ENCODE results near the gene TRAPPC2.

Gene TRAPPC2

DNA sequence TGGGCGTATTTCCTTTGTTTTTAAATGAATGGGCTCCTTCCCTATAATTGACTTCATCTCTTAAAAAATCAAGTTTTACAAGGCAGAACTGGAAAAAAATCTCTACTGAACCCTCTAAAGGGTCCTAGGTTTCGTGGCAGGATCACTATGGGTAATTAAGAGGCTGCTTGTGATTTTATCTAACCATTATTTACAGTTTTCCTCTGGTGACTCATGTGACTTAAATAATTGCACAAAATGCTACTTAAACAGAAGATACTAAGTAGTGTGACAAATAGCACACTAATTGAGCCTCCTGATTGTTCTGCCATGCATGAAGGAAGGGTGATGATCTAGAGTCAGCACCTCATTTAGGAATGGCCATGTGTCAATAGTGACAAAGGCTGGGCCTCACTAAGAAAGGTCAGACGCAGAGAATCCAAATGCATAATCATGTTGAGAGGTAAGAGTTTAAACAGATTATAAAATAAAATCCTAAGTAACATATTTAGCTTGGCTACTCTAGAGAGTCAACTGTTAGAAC is 35.7 kb upstream of the TRAPPC2 start:
- TF ChIP-seq, protein P1, sequence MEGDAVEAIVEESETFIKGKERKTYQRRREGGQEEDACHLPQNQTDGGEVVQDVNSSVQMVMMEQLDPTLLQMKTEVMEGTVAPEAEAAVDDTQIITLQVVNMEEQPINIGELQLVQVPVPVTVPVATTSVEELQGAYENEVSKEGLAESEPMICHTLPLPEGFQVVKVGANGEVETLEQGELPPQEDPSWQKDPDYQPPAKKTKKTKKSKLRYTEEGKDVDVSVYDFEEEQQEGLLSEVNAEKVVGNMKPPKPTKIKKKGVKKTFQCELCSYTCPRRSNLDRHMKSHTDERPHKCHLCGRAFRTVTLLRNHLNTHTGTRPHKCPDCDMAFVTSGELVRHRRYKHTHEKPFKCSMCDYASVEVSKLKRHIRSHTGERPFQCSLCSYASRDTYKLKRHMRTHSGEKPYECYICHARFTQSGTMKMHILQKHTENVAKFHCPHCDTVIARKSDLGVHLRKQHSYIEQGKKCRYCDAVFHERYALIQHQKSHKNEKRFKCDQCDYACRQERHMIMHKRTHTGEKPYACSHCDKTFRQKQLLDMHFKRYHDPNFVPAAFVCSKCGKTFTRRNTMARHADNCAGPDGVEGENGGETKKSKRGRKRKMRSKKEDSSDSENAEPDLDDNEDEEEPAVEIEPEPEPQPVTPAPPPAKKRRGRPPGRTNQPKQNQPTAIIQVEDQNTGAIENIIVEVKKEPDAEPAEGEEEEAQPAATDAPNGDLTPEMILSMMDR (IDR thresholded peaks at IDR 0.05; ENCODE audit: control extremely low read depth, extremely low read depth, low read depth, missing control alignments), result no peak
- CTCF ChIA-PET, result no interaction called here
- POLR2A ChIA-PET, result no interaction called here
- no peak for DNase-seq (ENCODE audit: extremely low spot score)

DNA sequence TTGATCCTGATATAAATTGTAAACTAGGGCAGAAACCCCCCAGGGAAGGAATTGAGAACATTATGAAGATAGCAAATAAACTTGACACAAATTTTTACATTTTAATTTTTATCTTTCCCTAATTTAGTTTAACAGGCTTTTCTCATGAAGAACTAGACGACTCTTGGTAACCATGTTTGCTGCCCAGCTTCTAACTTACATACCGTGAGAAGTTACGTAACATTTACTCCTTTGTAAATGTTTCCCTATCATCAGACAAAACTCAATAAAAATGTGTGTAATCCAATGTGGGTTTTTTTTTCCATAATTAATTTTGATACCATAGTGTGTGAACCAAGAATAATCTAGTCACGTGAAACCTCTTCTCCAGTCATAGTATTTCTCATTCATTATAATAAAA is 34.5 kb upstream of the TRAPPC2 start:
- ChIA-PET POLR2A (no interaction called here), CTCF (no interaction called here)
- TF ChIP-seq, protein P1 (IDR thresholded peaks at IDR 0.05; ENCODE audit: control extremely low read depth, extremely low read depth, low read depth, missing control alignments), result no peak
- no peak for DNase-seq (ENCODE audit: extremely low spot score)

DNA sequence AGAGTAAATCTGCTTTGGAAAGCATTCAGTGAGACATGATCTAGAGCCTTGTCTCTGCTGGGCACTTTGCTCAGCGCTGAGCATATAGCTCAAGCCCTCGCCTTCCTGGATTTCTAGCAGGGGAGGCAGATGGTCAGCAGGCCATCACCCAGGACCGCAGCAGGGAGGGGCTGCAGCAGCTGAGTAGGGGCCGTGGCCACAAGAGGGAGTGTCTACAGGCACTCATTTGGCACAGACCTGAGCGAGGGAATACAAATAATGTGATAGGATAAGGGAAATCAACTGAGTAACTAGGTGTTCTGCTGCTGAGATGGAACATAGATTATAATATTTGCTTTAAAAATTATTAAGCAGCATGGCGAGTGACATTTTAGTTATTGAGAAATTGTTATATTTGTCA is 30.3 kb upstream of the TRAPPC2 start:
- ChIA-PET CTCF (no interaction called here), POLR2A (no interaction called here)
- DNase-seq (ENCODE audit: extremely low spot score), result no peak
- TF ChIP-seq, protein P1 (IDR thresholded peaks at IDR 0.05; ENCODE audit: control extremely low read depth, extremely low read depth, low read depth, missing control alignments), result no peak

DNA sequence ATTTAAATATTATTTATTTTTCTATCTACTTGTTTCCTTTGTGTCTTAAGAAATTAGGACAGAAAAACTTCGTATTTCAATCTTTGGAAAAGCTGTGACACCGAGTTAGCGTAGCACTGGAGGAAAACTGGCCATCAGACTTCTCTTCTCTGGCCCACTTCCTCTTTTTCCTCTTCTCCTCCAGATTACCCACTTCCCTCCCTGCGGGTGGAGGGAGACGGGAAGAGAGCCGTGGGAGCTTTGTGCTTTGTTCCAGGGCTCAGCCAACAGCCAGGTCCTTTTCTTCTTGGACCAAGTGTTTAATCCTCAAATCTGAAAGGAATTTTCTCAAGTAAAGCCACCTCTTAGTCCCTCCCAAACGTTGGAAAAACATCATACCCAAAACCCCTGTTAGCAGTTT is 29.9 kb upstream of the TRAPPC2 start:
- TF ChIP-seq, protein P1 (IDR thresholded peaks at IDR 0.05; ENCODE audit: control extremely low read depth, extremely low read depth, low read depth, missing control alignments), result no peak
- CTCF ChIA-PET, result no interaction called here
- POLR2A ChIA-PET, result no interaction called here
- no peak for DNase-seq (ENCODE audit: extremely low spot score)

DNA sequence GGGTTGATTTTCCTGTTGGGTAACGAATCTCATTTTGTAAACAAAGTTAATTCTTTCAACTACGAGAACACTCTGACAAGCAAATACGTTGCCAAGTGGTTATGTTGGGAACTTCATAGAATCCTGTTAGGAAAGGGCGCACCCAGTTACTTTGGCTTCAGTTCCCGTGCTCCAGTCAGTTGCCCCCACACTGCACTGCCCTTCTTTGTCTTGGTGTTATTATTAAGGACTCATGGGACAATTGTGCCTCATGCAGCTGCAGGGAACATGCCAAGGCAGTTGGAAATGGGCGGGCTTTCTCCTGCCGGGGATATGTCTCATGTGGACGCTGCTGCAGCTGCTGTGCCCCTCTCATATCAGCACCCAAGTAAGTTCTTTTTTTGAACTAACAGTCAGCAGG is 29.1 kb upstream of the TRAPPC2 start:
- no peak for DNase-seq (ENCODE audit: extremely low spot score)
- TF ChIP-seq, protein P1 (IDR thresholded peaks at IDR 0.05; ENCODE audit: control extremely low read depth, extremely low read depth, low read depth, missing control alignments), result no peak
- POLR2A ChIA-PET, result no interaction called here
- CTCF ChIA-PET, result no interaction called here

DNA sequence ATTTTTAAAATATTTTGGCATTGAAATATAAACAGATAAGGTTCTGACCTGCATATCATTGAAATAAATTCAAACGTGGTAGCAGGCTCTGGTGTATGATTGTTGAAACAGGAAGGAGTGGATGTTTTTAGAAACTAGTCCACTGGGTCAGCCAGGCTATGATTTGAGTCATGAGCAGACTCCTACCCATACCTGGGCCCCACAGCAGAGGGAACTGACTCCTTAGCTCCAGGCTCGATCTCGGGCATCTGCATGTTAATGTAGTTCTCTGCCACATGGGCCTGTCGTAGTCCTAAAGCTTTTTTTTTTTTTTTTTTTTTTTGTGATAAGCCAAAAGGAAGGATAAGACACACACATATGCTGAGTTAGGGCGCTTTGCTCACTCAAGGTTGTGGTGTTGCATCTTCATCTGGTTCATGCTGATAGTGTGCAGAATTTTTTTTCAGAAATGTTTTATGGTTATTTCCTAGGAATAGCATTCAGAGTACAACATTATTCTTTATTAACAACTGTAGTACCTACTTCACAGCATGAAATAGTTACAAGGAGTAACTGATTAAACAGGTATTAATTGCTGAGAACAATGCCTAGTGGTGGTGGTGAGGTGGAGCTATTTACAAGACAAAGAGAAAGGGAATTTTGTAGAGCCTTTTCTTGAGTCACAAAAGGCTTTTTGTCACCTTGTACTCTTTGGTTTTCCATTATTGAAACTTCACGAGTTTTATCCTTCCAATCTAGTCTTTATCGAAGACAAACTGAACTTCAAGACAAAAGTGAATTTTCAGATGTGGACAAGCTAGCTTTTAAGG is 27.4 kb upstream of the TRAPPC2 start:
- POLR2A ChIA-PET, result interaction anchor here (0.5 to 1.0 kb wide), 2 partner anchors 9 to 28 kb away, joined by 4 to 7 read pairs; partner anchors contain the start of genes OFD1 and TRAPPC2

More for the DNA sequence above, 27.4 kb upstream of the TRAPPC2 start:
- TF ChIP-seq, protein P1 (IDR thresholded peaks at IDR 0.05; ENCODE audit: control extremely low read depth, extremely low read depth, low read depth, missing control alignments), result no peak
- DNase-seq (ENCODE audit: extremely low spot score), result peak; percentile 40
- CTCF ChIA-PET, result interaction anchor here (1.1 to 1.6 kb wide), 2 partner anchors 11 to 13 kb away, joined by 4 read pairs; no protein-coding TSS in a partner anchor

Data from GM10248 (cell line).